ENCODE results near the gene KIAA0753. TPM values are rescaled to one million over a fixed set of nuclear protein-coding genes. Genes with fewer than 3 reads are reported as not detected.
A peak's percentile ranks its signal among the peaks of the same experiment; 100 is the strongest.

The KIAA0753 gene
- total RNA-seq, 1 experiment from 2014 or later, result 25.9 TPM

DNA sequence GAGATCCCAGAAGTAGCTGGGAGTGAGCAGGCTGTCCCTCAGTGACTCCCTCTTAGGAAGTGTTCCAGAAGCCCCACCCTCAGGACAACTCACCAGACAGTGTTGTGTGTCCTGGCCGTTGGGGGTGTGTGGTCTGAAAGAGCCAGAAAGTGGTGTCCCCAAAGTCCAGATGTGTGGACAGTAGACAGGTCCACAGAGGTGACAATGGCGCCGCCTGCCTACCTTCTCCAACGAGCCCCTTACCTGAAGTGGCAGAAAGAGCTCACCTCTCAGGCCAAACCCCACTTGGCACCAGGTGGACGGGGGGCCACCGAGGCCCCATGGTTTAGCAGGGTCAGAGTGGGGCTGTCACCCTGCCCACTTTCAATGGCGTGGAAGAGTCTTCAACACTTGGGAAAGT is 30.9 kb upstream of the KIAA0753 start:
- no peaks in the 10 kb centered on the region for H3K27me3 Mint-ChIP-seq (ENCODE audit: unreplicated experiment)
- no peak for DNase-seq
- peaks cover 15% of the 10 kb centered on the region for H3K4me1 Mint-ChIP-seq (ENCODE audit: low read depth, unreplicated experiment)
- intact Hi-C loops (cut with micrococcal nuclease; ENCODE audit: unreplicated experiment), result no loop called here
- CTCF ChIA-PET, result no interaction called here
- no peak overlapping the region for H3K4me3 Mint-ChIP-seq (ENCODE audit: low read depth, unreplicated experiment)
- H3K27ac Mint-ChIP-seq (ENCODE audit: unreplicated experiment), result peak overlapping the region; percentile 70
- no TSS peak for BruUV-seq (replicated peaks)
- TF ChIP-seq, protein P1, sequence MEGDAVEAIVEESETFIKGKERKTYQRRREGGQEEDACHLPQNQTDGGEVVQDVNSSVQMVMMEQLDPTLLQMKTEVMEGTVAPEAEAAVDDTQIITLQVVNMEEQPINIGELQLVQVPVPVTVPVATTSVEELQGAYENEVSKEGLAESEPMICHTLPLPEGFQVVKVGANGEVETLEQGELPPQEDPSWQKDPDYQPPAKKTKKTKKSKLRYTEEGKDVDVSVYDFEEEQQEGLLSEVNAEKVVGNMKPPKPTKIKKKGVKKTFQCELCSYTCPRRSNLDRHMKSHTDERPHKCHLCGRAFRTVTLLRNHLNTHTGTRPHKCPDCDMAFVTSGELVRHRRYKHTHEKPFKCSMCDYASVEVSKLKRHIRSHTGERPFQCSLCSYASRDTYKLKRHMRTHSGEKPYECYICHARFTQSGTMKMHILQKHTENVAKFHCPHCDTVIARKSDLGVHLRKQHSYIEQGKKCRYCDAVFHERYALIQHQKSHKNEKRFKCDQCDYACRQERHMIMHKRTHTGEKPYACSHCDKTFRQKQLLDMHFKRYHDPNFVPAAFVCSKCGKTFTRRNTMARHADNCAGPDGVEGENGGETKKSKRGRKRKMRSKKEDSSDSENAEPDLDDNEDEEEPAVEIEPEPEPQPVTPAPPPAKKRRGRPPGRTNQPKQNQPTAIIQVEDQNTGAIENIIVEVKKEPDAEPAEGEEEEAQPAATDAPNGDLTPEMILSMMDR (IDR thresholded peaks at IDR 0.05; ENCODE audit: unreplicated experiment), result no peak
- no peaks in the 10 kb centered on the region for H3K9me3 Mint-ChIP-seq (ENCODE audit: low read depth, unreplicated experiment)
- peaks cover 11% of the 10 kb centered on the region for H3K36me3 Mint-ChIP-seq (ENCODE audit: insufficient read depth, unreplicated experiment)

DNA sequence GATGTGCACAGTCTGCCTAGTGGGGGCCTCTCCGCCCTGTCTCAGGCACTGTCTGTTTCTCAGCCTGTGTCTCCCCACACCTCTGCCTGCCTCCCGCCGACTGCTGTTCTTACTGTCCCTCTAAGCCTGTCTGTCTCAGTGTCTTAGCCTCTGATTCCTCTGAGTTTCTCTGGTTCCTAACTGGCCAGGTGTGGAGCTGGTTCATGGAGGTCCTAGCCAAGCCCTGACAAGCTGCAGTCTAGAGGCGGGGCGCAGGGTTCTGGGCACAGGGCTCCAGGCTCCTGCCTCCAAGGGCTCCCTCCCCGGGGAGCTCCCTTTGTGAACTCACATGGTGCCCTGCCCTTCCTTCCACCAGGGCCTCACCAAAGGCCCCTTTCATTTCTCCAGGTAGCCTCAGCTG is 30.5 kb upstream of the KIAA0753 start:
- DNase-seq, result no peak
- Mint-ChIP-seq H3K4me1 (ENCODE audit: low read depth, unreplicated experiment) (peaks cover 15% of the 10 kb centered on the region), H3K27me3 (ENCODE audit: unreplicated experiment) (no peaks in the 10 kb centered on the region), H3K27ac (ENCODE audit: unreplicated experiment) (peak overlapping the region; percentile 70), H3K4me3 (ENCODE audit: low read depth, unreplicated experiment) (no peak overlapping the region), H3K9me3 (ENCODE audit: low read depth, unreplicated experiment) (no peaks in the 10 kb centered on the region), H3K36me3 (ENCODE audit: insufficient read depth, unreplicated experiment) (peaks cover 11% of the 10 kb centered on the region)
- CTCF ChIA-PET, result no interaction called here
- intact Hi-C loops (cut with micrococcal nuclease; ENCODE audit: unreplicated experiment), result no loop called here
- no TSS peak for BruUV-seq (replicated peaks)
- TF ChIP-seq, protein P1 (IDR thresholded peaks at IDR 0.05; ENCODE audit: unreplicated experiment), result no peak

DNA sequence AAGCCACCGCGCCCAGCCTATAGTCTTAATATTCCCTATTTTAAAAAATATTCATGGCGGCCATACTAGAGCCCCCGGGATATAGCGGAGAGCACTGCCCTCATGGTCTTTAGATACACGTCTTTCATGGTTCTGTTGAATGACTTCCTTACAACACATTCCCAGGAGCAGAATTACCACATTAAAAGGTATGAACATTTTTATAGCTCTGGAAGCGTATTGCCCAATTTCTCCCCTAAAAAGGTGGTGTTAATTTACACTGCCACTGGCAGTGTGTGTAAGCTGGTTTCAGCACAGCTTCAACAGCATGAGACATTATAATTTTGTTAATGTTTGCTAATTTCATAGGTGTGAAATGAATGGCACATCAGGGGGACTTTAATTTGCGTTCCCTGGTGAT is 30.1 kb upstream of the KIAA0753 start:
- Mint-ChIP-seq H3K27me3 (ENCODE audit: unreplicated experiment) (no peaks in the 10 kb centered on the region), H3K27ac (ENCODE audit: unreplicated experiment) (peak overlapping the region; percentile 70), H3K36me3 (ENCODE audit: insufficient read depth, unreplicated experiment) (peaks cover 11% of the 10 kb centered on the region), H3K9me3 (ENCODE audit: low read depth, unreplicated experiment) (no peaks in the 10 kb centered on the region), H3K4me1 (ENCODE audit: low read depth, unreplicated experiment) (peaks cover 15% of the 10 kb centered on the region), H3K4me3 (ENCODE audit: low read depth, unreplicated experiment) (no peak overlapping the region)
- TF ChIP-seq, protein P1 (IDR thresholded peaks at IDR 0.05; ENCODE audit: unreplicated experiment), result no peak
- intact Hi-C loops (cut with micrococcal nuclease; ENCODE audit: unreplicated experiment), result no loop called here
- BruUV-seq (replicated peaks), result no TSS peak
- DNase-seq, result no peak
- CTCF ChIA-PET, result interaction anchor here (1.0 kb wide), 1 partner anchor 179 kb away, joined by 4 read pairs; no protein-coding TSS in a partner anchor

DNA sequence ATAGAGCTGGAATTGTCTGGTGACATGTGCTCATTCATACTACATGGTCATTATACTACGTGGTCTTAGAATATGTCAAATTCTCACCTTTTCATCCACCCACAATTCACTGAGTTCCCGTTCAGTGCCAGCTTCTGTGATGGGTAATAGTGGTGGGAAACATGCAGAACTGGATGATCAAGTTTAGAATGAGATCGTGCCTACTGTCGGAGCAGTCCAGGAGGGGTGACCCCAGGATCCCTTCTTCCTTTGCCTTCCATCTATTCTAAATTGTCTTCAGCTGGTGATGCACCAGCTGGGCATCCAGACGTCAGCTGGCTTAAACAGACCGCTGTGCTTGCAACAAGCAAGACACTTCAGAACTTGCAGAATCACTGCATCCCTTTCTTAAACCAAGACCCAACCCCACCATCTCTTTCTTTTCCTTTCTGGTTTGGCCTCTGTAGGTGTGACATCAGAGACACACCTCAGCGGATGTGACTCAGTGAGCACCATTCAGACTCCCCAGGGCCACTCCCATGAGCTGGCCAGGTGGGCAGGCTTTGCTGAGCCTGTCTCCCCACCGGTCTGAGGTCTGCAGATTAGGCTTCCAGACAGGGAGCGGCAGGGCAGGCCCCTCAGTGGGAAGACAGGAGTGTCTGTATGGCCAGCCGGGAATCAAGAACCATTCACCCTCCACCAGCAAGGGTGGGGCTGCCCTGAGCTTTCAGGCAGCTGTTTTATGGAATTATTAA is 29.1 kb upstream of the KIAA0753 start:
- Mint-ChIP-seq H3K36me3 (ENCODE audit: insufficient read depth, unreplicated experiment) (peaks cover 11% of the 10 kb centered on the region), H3K27me3 (ENCODE audit: unreplicated experiment) (no peaks in the 10 kb centered on the region), H3K9me3 (ENCODE audit: low read depth, unreplicated experiment) (no peaks in the 10 kb centered on the region), H3K4me3 (ENCODE audit: low read depth, unreplicated experiment) (peak overlapping the region; percentile 68), H3K27ac (ENCODE audit: unreplicated experiment) (peak overlapping the region; percentile 85), H3K4me1 (ENCODE audit: low read depth, unreplicated experiment) (peaks cover 15% of the 10 kb centered on the region)
- BruUV-seq (replicated peaks), result TSS peak; percentile 85
- TF ChIP-seq, protein P1 (IDR thresholded peaks at IDR 0.05; ENCODE audit: unreplicated experiment), result no peak
- peak; percentile 77 for DNase-seq
- CTCF ChIA-PET, result interaction anchor here (1.0 to 1.4 kb wide), 4 partner anchors 14 to 335 kb away, joined by 3 to 4 read pairs (median 3); partner anchors contain the start of gene SLC13A5
- intact Hi-C loops (cut with micrococcal nuclease; ENCODE audit: unreplicated experiment), result loop anchor here (5.0 kb wide), 3 partner anchors 173 to 338 kb away; no protein-coding TSS in a partner anchor

Data from Calu3 (cell line).